Gastrocnemius medialis (tissue), 4 donors: ENCODE results near the gene MAD1L1.

Experiments
- POLR2A ChIP-seq, 2 donors: fragments of 450-650 bp; IDR thresholded peaks; one replicate each; pipeline ENCODE4 v1.6.1; 2017; ENCODE audit warnings: antibody characterized with exemption in 2 of 2, mild to moderate bottlenecking in 2 of 2, moderate library complexity in 2 of 2
- TF ChIP-seq, protein P1 (sequence below), 5 experiments: fragments of 450-650 bp in 3 of 5; fragments of 200-600 bp in 2 of 5; sonication (generic) in 2 of 5; IDR thresholded peaks in 4 of 5; conservative IDR thresholded peaks in 1 of 5; 1 replicate in 4 of 5; 2 replicates in 1 of 5; pipeline ENCODE4 v1.5.1; 2016 to 2019; ENCODE audit warnings: antibody characterized with exemption in 5 of 5, mild to moderate bottlenecking in 3 of 5, moderate library complexity in 3 of 5

DNA sequence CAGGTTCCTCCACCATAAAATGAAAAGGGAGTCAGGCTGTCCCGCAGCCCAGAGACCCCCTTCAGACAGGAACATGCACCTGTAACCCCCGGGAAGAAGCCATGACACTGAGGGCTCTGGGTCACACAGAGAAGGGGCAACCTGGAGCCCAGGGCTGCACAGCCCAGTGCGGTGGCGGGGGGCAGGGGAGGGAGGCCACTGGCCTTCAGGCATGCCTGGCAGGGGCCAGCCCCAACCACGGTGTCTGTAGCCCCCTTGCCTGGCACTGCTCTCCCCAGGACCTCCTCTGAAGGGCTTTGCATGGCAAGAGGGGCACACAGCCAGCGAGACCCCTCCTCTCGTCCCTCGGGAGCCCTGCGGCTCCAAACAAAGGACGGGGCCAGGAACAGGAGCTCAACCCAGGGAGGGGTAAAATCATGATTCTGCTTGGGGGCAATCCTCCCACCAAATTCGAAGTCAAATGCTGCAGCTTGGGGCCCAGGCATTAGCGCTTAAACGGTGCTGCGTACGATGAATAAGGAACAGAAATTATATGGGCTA lies 235.1 kb downstream of the MAD1L1 start:
- TF ChIP-seq, protein P1, sequence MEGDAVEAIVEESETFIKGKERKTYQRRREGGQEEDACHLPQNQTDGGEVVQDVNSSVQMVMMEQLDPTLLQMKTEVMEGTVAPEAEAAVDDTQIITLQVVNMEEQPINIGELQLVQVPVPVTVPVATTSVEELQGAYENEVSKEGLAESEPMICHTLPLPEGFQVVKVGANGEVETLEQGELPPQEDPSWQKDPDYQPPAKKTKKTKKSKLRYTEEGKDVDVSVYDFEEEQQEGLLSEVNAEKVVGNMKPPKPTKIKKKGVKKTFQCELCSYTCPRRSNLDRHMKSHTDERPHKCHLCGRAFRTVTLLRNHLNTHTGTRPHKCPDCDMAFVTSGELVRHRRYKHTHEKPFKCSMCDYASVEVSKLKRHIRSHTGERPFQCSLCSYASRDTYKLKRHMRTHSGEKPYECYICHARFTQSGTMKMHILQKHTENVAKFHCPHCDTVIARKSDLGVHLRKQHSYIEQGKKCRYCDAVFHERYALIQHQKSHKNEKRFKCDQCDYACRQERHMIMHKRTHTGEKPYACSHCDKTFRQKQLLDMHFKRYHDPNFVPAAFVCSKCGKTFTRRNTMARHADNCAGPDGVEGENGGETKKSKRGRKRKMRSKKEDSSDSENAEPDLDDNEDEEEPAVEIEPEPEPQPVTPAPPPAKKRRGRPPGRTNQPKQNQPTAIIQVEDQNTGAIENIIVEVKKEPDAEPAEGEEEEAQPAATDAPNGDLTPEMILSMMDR (IDR thresholded peaks at IDR 0.05 in 4 of 5, conservative IDR thresholded peaks at IDR 0.05 in 1 of 5), result no peak
- no peak for TF ChIP-seq POLR2A (IDR thresholded peaks at IDR 0.05)
